HG02571 (cell line): ENCODE results near the gene ZNF365.
"Not testable (repeated sequence)": the region's sequence is repeated elsewhere in the genome, so short reads cannot be mapped to it uniquely, and the experiment has no call there.

ENCODE experiments used
- ATAC-seq: cut with Tn5 transposase; IDR thresholded peaks from one replicate; pipeline ENCODE4 v1.9.1; 2021; ENCODE audit warnings: mild to moderate bottlenecking, moderate library complexity; ENCODE audit not compliant: unreplicated experiment

Gene ZNF365

GRCh38 chr10:62373995-62374861, at the start of gene ZNF365:
Gene ZNF365 (plus strand): TSS chr10:62374369. CDS start chr10:62376194, 1,825 bp downstream.
- ATAC-seq = no peak

- no peak for ATAC-seq
Observed at GRCh38 chr10:62326176-62326575, 48.0 kb upstream of the ZNF365 start.

GRCh38 chr10:62327885-62328284, 46.3 kb upstream of the ZNF365 start:
- no peak for ATAC-seq

- no peak for ATAC-seq
Observed at GRCh38 chr10:62330213-62330612, 44.0 kb upstream of the ZNF365 start.

GRCh38 chr10:62332406-62332805, 41.8 kb upstream of the ZNF365 start:
- ATAC-seq = no peak

- no peak for ATAC-seq
Observed at GRCh38 chr10:62333135-62333889, 40.9 kb upstream of the ZNF365 start.

- ATAC-seq = no peak
Observed at GRCh38 chr10:62333988-62334682, 40.0 kb upstream of the ZNF365 start.

- no peak for ATAC-seq
Observed at GRCh38 chr10:62335326-62335725, 38.8 kb upstream of the ZNF365 start.

- no peak for ATAC-seq
Observed at GRCh38 chr10:62336404-62336803, 37.8 kb upstream of the ZNF365 start.

GRCh38 chr10:62341419-62341818, 32.8 kb upstream of the ZNF365 start:
- ATAC-seq = no peak

- ATAC-seq = no peak
Observed at GRCh38 chr10:62343000-62343399, 31.2 kb upstream of the ZNF365 start.

GRCh38 chr10:62348029-62348428, 26.1 kb upstream of the ZNF365 start:
- no peak for ATAC-seq

- ATAC-seq = no peak
Observed at GRCh38 chr10:62352356-62352970, 21.7 kb upstream of the ZNF365 start.

- ATAC-seq = no peak
Observed at GRCh38 chr10:62354916-62355315, 19.3 kb upstream of the ZNF365 start.

GRCh38 chr10:62356447-62356846, 17.7 kb upstream of the ZNF365 start:
- no peak for ATAC-seq

- not testable (repeated sequence) for ATAC-seq
Observed at GRCh38 chr10:62358151-62358550, 16.0 kb upstream of the ZNF365 start.

- no peak for ATAC-seq
Observed at GRCh38 chr10:62373639-62373994, 552 bp upstream of the ZNF365 start.

- ATAC-seq = no peak
Observed at GRCh38 chr10:62374862-62375710, 917 bp downstream of the ZNF365 start.

- ATAC-seq = no peak
Observed at GRCh38 chr10:62376071-62377025, 2.2 kb downstream of the ZNF365 start.
